ENCODE results near the gene KRT40. TPM values are rescaled to one million over a fixed set of nuclear protein-coding genes. Genes with fewer than 3 reads are reported as not detected.

Gene KRT40
- total RNA-seq, 1 experiment from 2014 or later: not detected

DNA sequence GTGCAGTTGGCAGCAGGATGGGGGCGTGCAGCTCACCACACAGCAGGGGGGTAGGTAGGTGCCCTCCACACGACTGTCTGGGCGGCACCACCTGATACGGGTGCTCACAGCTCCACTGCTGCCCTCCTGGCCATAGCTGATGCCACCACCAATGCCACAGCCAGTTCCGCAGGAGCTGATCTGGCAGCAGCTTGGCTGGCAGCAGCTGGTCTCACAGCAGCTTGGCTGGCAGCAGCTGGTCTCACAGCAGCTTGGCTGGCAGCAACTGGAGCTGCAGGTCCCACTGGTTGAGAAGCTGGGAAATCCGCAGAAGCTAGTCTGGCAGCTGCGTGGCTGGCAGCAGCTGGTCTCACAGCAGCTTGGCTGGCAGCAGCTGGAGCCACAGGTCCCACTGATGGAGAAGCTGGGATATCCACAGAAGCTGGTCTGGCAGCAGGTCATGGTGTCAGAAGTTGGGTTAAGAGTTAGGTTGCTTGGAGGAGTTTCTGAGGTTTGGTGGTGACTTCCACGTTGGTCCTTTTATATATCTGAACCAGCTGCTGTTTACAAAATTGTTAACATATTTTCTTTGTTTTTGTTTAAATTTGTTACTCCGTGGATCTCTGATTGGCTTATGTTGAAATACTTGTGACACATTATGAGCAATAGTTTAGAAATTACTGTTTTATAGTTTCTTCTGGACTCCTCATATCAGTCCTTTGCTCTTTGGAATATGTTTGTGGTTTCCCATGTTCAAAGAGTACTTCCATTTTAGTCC is 42.8 kb upstream of the KRT40 start, which contains the start of gene KRTAP1-5:
Gene KRTAP1-5, minus strand, starts transcription at position 494 of the 757 bp plus-strand sequence. Its CDS starts 53 bp downstream, at position 441.
- ChIA-PET RAD21 (ENCODE audit: low non-redundant PET in 1 of 2, low total read pairs in 2 of 2, uncharacterized antibody in 2 of 2, unreplicated experiment in 2 of 2) (no interaction called here), CTCF (no interaction called here), POLR2A (no interaction called here)
- no peaks in the 10 kb centered on the region for H3K79me2 ChIP-seq (ENCODE audit: insufficient read depth, low read length)
- peak within 1 kb of the TSS; percentile 17 for H2AFZ ChIP-seq (ENCODE audit: low read depth, low read length, poor library complexity, severe bottlenecking)
- H4K20me1 ChIP-seq (ENCODE audit: insufficient read depth): no peaks in the 10 kb centered on the region
- TF ChIP-seq POLR2A (IDR thresholded peaks at IDR 0.05; ENCODE audit: borderline replicate concordance, extremely low read depth, insufficient read depth, insufficient read length) (no peak), ELF1 (IDR thresholded peaks at IDR 0.05; ENCODE audit: borderline replicate concordance, low read depth) (no peak), SP1 (IDR thresholded peaks at IDR 0.05; ENCODE audit: low read depth) (no peak), FOSL1 (IDR thresholded peaks at IDR 0.05; ENCODE audit: low read depth) (no peak), ZFX (IDR thresholded peaks at IDR 0.05) (no peak), REST (IDR thresholded peaks at IDR 0.05; ENCODE audit: low read depth) (no peak), EZH2 (IDR thresholded peaks at IDR 0.05) (no peak), RAD21 (IDR thresholded peaks at IDR 0.05; ENCODE audit: low read depth) (no peak), CEBPB (IDR thresholded peaks at IDR 0.05; ENCODE audit: low read depth) (no peak), JUND (IDR thresholded peaks at IDR 0.05) (no peak), ZNF274 (IDR thresholded peaks at IDR 0.05; ENCODE audit: low read depth, low read length) (no peak), EZH2phosphoT487 (IDR thresholded peaks at IDR 0.05; ENCODE audit: borderline replicate concordance) (no peak), MAX (IDR thresholded peaks at IDR 0.05) (no peak), YY1 (IDR thresholded peaks at IDR 0.05; ENCODE audit: extremely low read depth, insufficient replicate concordance, low read depth, low read length) (no peak), ZBTB33 (IDR thresholded peaks at IDR 0.05; ENCODE audit: extremely low read depth, insufficient replicate concordance, low read length) (no peak)
- TF ChIP-seq, protein P1, sequence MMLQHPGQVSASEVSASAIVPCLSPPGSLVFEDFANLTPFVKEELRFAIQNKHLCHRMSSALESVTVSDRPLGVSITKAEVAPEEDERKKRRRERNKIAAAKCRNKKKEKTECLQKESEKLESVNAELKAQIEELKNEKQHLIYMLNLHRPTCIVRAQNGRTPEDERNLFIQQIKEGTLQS (IDR thresholded peaks at IDR 0.05): no peak
- TF ChIP-seq, protein P2, sequence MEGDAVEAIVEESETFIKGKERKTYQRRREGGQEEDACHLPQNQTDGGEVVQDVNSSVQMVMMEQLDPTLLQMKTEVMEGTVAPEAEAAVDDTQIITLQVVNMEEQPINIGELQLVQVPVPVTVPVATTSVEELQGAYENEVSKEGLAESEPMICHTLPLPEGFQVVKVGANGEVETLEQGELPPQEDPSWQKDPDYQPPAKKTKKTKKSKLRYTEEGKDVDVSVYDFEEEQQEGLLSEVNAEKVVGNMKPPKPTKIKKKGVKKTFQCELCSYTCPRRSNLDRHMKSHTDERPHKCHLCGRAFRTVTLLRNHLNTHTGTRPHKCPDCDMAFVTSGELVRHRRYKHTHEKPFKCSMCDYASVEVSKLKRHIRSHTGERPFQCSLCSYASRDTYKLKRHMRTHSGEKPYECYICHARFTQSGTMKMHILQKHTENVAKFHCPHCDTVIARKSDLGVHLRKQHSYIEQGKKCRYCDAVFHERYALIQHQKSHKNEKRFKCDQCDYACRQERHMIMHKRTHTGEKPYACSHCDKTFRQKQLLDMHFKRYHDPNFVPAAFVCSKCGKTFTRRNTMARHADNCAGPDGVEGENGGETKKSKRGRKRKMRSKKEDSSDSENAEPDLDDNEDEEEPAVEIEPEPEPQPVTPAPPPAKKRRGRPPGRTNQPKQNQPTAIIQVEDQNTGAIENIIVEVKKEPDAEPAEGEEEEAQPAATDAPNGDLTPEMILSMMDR (IDR thresholded peaks at IDR 0.05 in 2 of 3, conservative IDR thresholded peaks at IDR 0.05 in 1 of 3; ENCODE audit: borderline replicate concordance in 1 of 3, insufficient read depth in 1 of 3, low read depth in 2 of 3, low read length in 2 of 3): no peak
- H3K4me1 ChIP-seq (ENCODE audit: control insufficient read depth in 1 of 2, insufficient read depth in 2 of 2, low read length in 2 of 2): no peaks in the 10 kb centered on the region
- no peak for DNase-seq (ENCODE audit: low read depth, low spot score)
- intact Hi-C loops (cut with micrococcal nuclease): no loop called here
- H3K9me2 ChIP-seq (ENCODE audit: insufficient read depth): no peaks in the 10 kb centered on the region
- BruUV-seq (replicated peaks): no TSS peak
- H3K9me3 ChIP-seq (ENCODE audit: control insufficient read depth in 1 of 2, insufficient read depth in 1 of 2, low read depth in 1 of 2, low read length in 2 of 2): peaks cover 0 to 9% of the 10 kb centered on the region in 2 experiments; a peak in 1 of 4 replicates
- H3K27me3 ChIP-seq (ENCODE audit: insufficient read depth, low read length): no peaks in the 10 kb centered on the region
- H3K36me3 ChIP-seq (ENCODE audit: control insufficient read depth in 1 of 2, insufficient read depth in 2 of 2, low read length in 2 of 2): no peaks in the 10 kb centered on the region; a peak in 1 of 4 replicates
- no peak within 1 kb of the TSS for H3K4me2 ChIP-seq (ENCODE audit: low read length)
- H3K4me3 ChIP-seq (replicated peaks in 1 of 2; ENCODE audit: low read depth in 1 of 2, low read length in 2 of 2): no peak within 1 kb of the TSS
- H3K9ac ChIP-seq (ENCODE audit: low read length): no peak within 1 kb of the TSS
- no peak for ATAC-seq
- H3K27ac ChIP-seq (ENCODE audit: low read depth, low read length): no peak within 1 kb of the TSS

All from HCT116 (cell line).